ENCODE measurements around the gene POFUT1. TPM values are rescaled to one million over a fixed set of nuclear protein-coding genes. Genes with fewer than 3 reads are reported as not detected.

POFUT1 gene
- total RNA-seq, 1 experiment from 2014 or later: 29.4 TPM

GRCh38 chr20:32204205-32205109 is 3.2 kb upstream of the POFUT1 start:
- H3K27me3 Mint-ChIP-seq (ENCODE audit: low read depth): no peaks in the 10 kb centered on the region
- H3K4me3 Mint-ChIP-seq: no peak overlapping the region; the same call in 1 of the 2 replicates
- H3K4me1 Mint-ChIP-seq: peaks cover 54% of the 10 kb centered on the region
- H3K27ac Mint-ChIP-seq: peak overlapping the region; percentile 75
- H3K9me3 Mint-ChIP-seq: no peaks in the 10 kb centered on the region
- ChIA-PET POLR2A (no interaction called here), CTCF (interaction anchor here (0.9 to 1.4 kb wide), 2 partner anchors 49 to 113 kb away, joined by 3 read pairs; no protein-coding TSS in a partner anchor)
- peaks cover 19% of the 10 kb centered on the region for H3K36me3 Mint-ChIP-seq
- no peak for DNase-seq (ENCODE audit: low spot score)
- no peak for ATAC-seq
- TF ChIP-seq CREB1 (CRISPR knock-in tag; IDR thresholded peaks at IDR 0.05) (no peak), ZSCAN18 (CRISPR knock-in tag; IDR thresholded peaks at IDR 0.05) (no peak), ZNF416 (CRISPR knock-in tag; IDR thresholded peaks at IDR 0.05) (no peak), CDX4 (CRISPR knock-in tag; IDR thresholded peaks at IDR 0.05; ENCODE audit: borderline replicate concordance) (no peak), ESRRA (CRISPR knock-in tag; IDR thresholded peaks at IDR 0.05; ENCODE audit: borderline replicate concordance) (no peak), SMAD4 (CRISPR knock-in tag; IDR thresholded peaks at IDR 0.05) (no peak), PREB (CRISPR knock-in tag; IDR thresholded peaks at IDR 0.05; ENCODE audit: borderline replicate concordance) (no peak), ZNF532 (CRISPR knock-in tag; IDR thresholded peaks at IDR 0.05; ENCODE audit: borderline replicate concordance) (no peak), HMGA2 (CRISPR knock-in tag; IDR thresholded peaks at IDR 0.05) (no peak), GRHL2 (CRISPR knock-in tag; IDR thresholded peaks at IDR 0.05; ENCODE audit: insufficient replicate concordance, severe bottlenecking) (no peak), PRDM15 (CRISPR knock-in tag; IDR thresholded peaks at IDR 0.05) (no peak), SMAD3 (CRISPR knock-in tag; IDR thresholded peaks at IDR 0.05; ENCODE audit: borderline replicate concordance) (no peak), RELA (CRISPR knock-in tag; IDR thresholded peaks at IDR 0.05; ENCODE audit: borderline replicate concordance) (no peak)
- TF ChIP-seq, protein P1, sequence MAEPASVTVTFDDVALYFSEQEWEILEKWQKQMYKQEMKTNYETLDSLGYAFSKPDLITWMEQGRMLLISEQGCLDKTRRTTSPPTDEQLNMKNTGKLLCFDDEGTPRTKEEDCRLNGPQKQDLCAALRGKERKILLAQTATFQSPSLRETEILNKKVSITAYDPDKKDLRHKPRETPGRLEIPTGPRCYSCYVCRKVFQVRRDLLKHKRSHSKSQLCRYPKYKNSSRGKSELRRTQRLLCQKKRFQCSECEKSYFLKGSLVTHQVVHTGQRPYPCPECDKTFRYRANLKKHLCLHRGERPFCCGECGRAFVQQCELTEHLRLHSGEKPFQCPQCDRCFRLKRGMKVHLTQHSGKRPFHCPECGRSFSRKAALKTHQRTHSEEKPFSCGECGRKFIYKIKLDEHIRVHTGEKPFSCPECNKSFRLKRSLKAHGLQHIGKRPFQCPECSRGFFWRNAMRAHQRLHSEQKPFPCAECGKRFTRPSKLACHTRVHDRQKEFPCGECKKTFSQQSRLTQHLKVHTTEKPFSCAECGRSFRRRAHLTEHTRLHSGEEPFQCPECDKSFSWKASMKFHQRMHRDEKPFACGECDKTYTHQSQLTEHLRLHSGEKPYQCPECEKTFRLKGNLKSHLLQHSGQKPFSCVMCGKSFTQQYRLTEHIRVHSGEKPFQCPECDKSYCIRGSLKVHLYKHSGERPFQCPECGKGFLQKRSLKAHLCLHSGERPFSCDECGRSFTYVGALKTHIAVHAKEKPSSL (CRISPR knock-in tag; conservative IDR thresholded peaks at IDR 0.05): no peak
- TF ChIP-seq, protein P2, sequence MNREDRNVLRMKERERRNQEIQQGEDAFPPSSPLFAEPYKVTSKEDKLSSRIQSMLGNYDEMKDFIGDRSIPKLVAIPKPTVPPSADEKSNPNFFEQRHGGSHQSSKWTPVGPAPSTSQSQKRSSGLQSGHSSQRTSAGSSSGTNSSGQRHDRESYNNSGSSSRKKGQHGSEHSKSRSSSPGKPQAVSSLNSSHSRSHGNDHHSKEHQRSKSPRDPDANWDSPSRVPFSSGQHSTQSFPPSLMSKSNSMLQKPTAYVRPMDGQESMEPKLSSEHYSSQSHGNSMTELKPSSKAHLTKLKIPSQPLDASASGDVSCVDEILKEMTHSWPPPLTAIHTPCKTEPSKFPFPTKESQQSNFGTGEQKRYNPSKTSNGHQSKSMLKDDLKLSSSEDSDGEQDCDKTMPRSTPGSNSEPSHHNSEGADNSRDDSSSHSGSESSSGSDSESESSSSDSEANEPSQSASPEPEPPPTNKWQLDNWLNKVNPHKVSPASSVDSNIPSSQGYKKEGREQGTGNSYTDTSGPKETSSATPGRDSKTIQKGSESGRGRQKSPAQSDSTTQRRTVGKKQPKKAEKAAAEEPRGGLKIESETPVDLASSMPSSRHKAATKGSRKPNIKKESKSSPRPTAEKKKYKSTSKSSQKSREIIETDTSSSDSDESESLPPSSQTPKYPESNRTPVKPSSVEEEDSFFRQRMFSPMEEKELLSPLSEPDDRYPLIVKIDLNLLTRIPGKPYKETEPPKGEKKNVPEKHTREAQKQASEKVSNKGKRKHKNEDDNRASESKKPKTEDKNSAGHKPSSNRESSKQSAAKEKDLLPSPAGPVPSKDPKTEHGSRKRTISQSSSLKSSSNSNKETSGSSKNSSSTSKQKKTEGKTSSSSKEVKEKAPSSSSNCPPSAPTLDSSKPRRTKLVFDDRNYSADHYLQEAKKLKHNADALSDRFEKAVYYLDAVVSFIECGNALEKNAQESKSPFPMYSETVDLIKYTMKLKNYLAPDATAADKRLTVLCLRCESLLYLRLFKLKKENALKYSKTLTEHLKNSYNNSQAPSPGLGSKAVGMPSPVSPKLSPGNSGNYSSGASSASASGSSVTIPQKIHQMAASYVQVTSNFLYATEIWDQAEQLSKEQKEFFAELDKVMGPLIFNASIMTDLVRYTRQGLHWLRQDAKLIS (CRISPR knock-in tag; IDR thresholded peaks at IDR 0.05; ENCODE audit: borderline replicate concordance): no peak
